HG02943 (cell line): Measurements from ENCODE around the gene DYNLT1.
"Not testable (repeated sequence)": the region's sequence is repeated elsewhere in the genome, so short reads cannot be mapped to it uniquely, and the experiment has no call there.

Experiments used
- ATAC-seq: cut with Tn5 transposase; IDR thresholded peaks from one replicate; pipeline ENCODE4 v1.9.1; 2021; ENCODE audit warnings: mild to moderate bottlenecking, low read depth, moderate library complexity; ENCODE audit not compliant: unreplicated experiment

Gene DYNLT1

GRCh38 chr6:158626360-158627167 is 18.0 kb downstream of the DYNLT1 start:
- ATAC-seq, result no peak

GRCh38 chr6:158625881-158626305 is 18.6 kb downstream of the DYNLT1 start:
- no peak for ATAC-seq

- no peak for ATAC-seq
Measured at GRCh38 chr6:158624684-158625682, 19.6 kb downstream of the DYNLT1 start.

GRCh38 chr6:158622545-158623190 is 21.9 kb downstream of the DYNLT1 start:
- ATAC-seq, result no peak

- no peak for ATAC-seq
Measured at GRCh38 chr6:158621694-158622544, 22.6 kb downstream of the DYNLT1 start.

- ATAC-seq, result no peak
Measured at GRCh38 chr6:158620963-158621693, 23.4 kb downstream of the DYNLT1 start.

GRCh38 chr6:158619922-158620801 is 24.4 kb downstream of the DYNLT1 start:
- no peak for ATAC-seq

- ATAC-seq, result not testable (repeated sequence)
Measured at GRCh38 chr6:158618289-158618688, 26.3 kb downstream of the DYNLT1 start.

- not testable (repeated sequence) for ATAC-seq
Measured at GRCh38 chr6:158614606-158615005, 29.9 kb downstream of the DYNLT1 start.

- ATAC-seq, result no peak
Measured at GRCh38 chr6:158611541-158612370, 32.8 kb downstream of the DYNLT1 start.

GRCh38 chr6:158611039-158611438 is 33.5 kb downstream of the DYNLT1 start:
- ATAC-seq, result no peak

GRCh38 chr6:158610319-158610968 is 34.1 kb downstream of the DYNLT1 start:
- no peak for ATAC-seq

- no peak for ATAC-seq
Measured at GRCh38 chr6:158609455-158610155, 34.9 kb downstream of the DYNLT1 start.

- no peak for ATAC-seq
Measured at GRCh38 chr6:158608221-158608620, 36.3 kb downstream of the DYNLT1 start.

GRCh38 chr6:158607411-158608170 is 37.0 kb downstream of the DYNLT1 start:
- no peak for ATAC-seq
